ENCODE data around the gene PACSIN2.

The PACSIN2 gene

GRCh38 chr22:42829302-42829701, 185.6 kb downstream of the PACSIN2 start:
- DNase-seq (ENCODE audit: low read depth in 1 of 2, low spot score in 1 of 2): no peak
- no peak overlapping the region for H3K27ac ChIP-seq (replicated peaks)
- no peak overlapping the region for H3K4me3 ChIP-seq (replicated peaks; ENCODE audit: insufficient read depth, low read length)
- no peak for TF ChIP-seq POLR2AphosphoS5 (IDR thresholded peaks at IDR 0.05; ENCODE audit: low read depth)
- no peak for TF ChIP-seq SPI1 (IDR thresholded peaks at IDR 0.05; ENCODE audit: borderline replicate concordance, low read depth)
- no peaks in the 10 kb centered on the region for H3K27me3 ChIP-seq (ENCODE audit: insufficient read depth, poor library complexity, severe bottlenecking)

GRCh38 chr22:42825796-42826195, 189.2 kb downstream of the PACSIN2 start:
- Histone ChIP-seq H3K27ac (replicated peaks) (no peak overlapping the region), H3K27me3 (ENCODE audit: insufficient read depth, poor library complexity, severe bottlenecking) (no peaks in the 10 kb centered on the region), H3K4me3 (replicated peaks; ENCODE audit: insufficient read depth, low read length) (no peak overlapping the region)
- no peak for TF ChIP-seq SPI1 (IDR thresholded peaks at IDR 0.05; ENCODE audit: borderline replicate concordance, low read depth)
- TF ChIP-seq CTCF (IDR thresholded peaks at IDR 0.05; ENCODE audit: insufficient read depth, low read length): no peak
- no peak for TF ChIP-seq REST (IDR thresholded peaks at IDR 0.05; ENCODE audit: insufficient replicate concordance, low read depth)
- TF ChIP-seq POLR2AphosphoS5 (IDR thresholded peaks at IDR 0.05; ENCODE audit: low read depth): no peak
- TF ChIP-seq GABPA (IDR thresholded peaks at IDR 0.05; ENCODE audit: low read depth): no peak
- no peak for DNase-seq (ENCODE audit: low read depth in 1 of 2, low spot score in 1 of 2)

- TF ChIP-seq GABPA (IDR thresholded peaks at IDR 0.05; ENCODE audit: low read depth): no peak
- no peak for TF ChIP-seq POLR2AphosphoS5 (IDR thresholded peaks at IDR 0.05; ENCODE audit: low read depth)
- no peak for TF ChIP-seq CTCF (IDR thresholded peaks at IDR 0.05; ENCODE audit: insufficient read depth, low read length)
Measured at GRCh38 chr22:42821386-42821785, 193.6 kb downstream of the PACSIN2 start.

GRCh38 chr22:42820045-42820763, 194.7 kb downstream of the PACSIN2 start:
- no peak overlapping the region for H3K4me3 ChIP-seq (replicated peaks; ENCODE audit: insufficient read depth, low read length)
- no peaks in the 10 kb centered on the region for H3K27me3 ChIP-seq (ENCODE audit: insufficient read depth, poor library complexity, severe bottlenecking)
- no peak overlapping the region for H3K27ac ChIP-seq (replicated peaks)
- no peak for DNase-seq (ENCODE audit: low read depth in 1 of 2, low spot score in 1 of 2)
- no peak for TF ChIP-seq POLR2AphosphoS5 (IDR thresholded peaks at IDR 0.05; ENCODE audit: low read depth)
- no peak for TF ChIP-seq GABPA (IDR thresholded peaks at IDR 0.05; ENCODE audit: low read depth)
- TF ChIP-seq CTCF (IDR thresholded peaks at IDR 0.05; ENCODE audit: insufficient read depth, low read length): no peak
- TF ChIP-seq REST (IDR thresholded peaks at IDR 0.05; ENCODE audit: insufficient replicate concordance, low read depth): no peak
- no peak for TF ChIP-seq SPI1 (IDR thresholded peaks at IDR 0.05; ENCODE audit: borderline replicate concordance, low read depth)

More at GRCh38 chr22:42821386-42821785, 193.6 kb downstream of the PACSIN2 start:
- no peaks in the 10 kb centered on the region for H3K27me3 ChIP-seq (ENCODE audit: insufficient read depth, poor library complexity, severe bottlenecking)
- no peak overlapping the region for H3K4me3 ChIP-seq (replicated peaks; ENCODE audit: insufficient read depth, low read length)
- no peak overlapping the region for H3K27ac ChIP-seq (replicated peaks)
- DNase-seq (ENCODE audit: low read depth in 1 of 2, low spot score in 1 of 2): no peak
